Measurements from ENCODE around the gene BLCAP.

DNA sequence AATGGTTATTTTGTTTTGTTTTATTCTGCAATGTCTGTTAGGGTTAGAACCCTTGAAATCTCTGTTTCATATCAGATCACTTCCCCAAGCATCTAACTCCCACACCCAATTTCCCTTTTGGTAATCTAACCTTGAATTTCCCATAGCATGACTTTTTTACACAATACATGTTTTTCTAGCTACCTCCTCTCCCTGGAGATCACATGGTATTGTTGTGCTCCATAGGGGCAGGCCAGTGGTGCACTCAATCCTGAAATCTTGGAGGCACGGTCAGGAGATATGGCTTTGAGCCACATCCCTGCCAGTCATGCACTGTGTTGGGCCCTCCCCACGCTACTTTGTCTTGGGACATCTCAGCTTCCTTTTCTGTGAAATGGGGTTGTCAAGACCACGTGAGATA, 43.3 kb downstream of the BLCAP start:
- TF ChIP-seq, protein P1, sequence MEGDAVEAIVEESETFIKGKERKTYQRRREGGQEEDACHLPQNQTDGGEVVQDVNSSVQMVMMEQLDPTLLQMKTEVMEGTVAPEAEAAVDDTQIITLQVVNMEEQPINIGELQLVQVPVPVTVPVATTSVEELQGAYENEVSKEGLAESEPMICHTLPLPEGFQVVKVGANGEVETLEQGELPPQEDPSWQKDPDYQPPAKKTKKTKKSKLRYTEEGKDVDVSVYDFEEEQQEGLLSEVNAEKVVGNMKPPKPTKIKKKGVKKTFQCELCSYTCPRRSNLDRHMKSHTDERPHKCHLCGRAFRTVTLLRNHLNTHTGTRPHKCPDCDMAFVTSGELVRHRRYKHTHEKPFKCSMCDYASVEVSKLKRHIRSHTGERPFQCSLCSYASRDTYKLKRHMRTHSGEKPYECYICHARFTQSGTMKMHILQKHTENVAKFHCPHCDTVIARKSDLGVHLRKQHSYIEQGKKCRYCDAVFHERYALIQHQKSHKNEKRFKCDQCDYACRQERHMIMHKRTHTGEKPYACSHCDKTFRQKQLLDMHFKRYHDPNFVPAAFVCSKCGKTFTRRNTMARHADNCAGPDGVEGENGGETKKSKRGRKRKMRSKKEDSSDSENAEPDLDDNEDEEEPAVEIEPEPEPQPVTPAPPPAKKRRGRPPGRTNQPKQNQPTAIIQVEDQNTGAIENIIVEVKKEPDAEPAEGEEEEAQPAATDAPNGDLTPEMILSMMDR (conservative IDR thresholded peaks at IDR 0.05) = no peak
- no peak for TF ChIP-seq EZH2 (IDR thresholded peaks at IDR 0.05; ENCODE audit: low read depth)

Measured in PC-9 (cell line).